Mucosa of stomach (tissue), 1 donor: Measurements from ENCODE around the gene STING1.
A peak's percentile ranks its signal among the peaks of the same experiment; 100 is the strongest.
"Not testable (repeated sequence)": the region's sequence is repeated elsewhere in the genome, so short reads cannot be mapped to it uniquely, and the experiment has no call there.

Source experiments
- H3K27me3 ChIP-seq: one replicate; pipeline ENCODE4 v1.7.0; 2013; ENCODE audit warnings: mild to moderate bottlenecking, low read length; ENCODE audit not compliant: control insufficient read depth, insufficient read depth
- H3K36me3 ChIP-seq: one replicate; pipeline ENCODE4 v1.7.0; 2013; ENCODE audit warnings: low read length; ENCODE audit not compliant: control insufficient read depth, insufficient read depth
- H3K4me1 ChIP-seq: one replicate; pipeline ENCODE4 v1.7.0; 2013; ENCODE audit warnings: mild to moderate bottlenecking, low read length; ENCODE audit not compliant: control insufficient read depth, insufficient read depth
- H3K4me3 ChIP-seq: one replicate; pipeline ENCODE4 v1.7.0; 2013; ENCODE audit warnings: low read length
- H3K9ac ChIP-seq: one replicate; pipeline ENCODE4 v1.7.0; 2013; ENCODE audit warnings: mild to moderate bottlenecking, low read length, moderate library complexity
- H3K9me3 ChIP-seq: one replicate; pipeline ENCODE4 v1.7.0; 2013; ENCODE audit warnings: mild to moderate bottlenecking, low read length, moderate library complexity; ENCODE audit not compliant: control insufficient read depth
- donor health status: Pancreatic carcinoma.

STING1 gene

DNA sequence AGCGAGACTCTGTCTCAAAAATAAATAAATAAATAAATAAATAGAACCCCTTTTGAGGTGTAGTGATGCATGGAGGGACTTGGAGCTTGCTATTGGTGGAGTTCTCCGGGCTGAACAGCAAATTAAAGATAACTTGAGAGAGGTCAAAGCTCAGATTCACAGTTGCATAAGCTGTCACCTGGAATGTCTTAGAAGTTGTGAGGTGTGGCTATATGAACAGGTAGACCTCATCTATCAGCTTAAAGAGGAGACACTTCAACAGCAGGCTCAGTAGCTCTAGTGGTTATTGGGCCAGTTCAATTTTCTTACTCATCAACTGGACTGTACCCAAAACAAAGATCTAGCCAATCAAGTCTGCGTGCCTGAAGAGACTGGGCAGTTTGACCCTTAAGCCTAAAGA, 11.7 kb upstream of the STING1 start:
- no peaks in the 10 kb centered on the region for H3K36me3 ChIP-seq
- no peak overlapping the region for H3K4me3 ChIP-seq
- H3K4me1 ChIP-seq = no peaks in the 10 kb centered on the region
- H3K27me3 ChIP-seq = no peaks in the 10 kb centered on the region
- no peaks in the 10 kb centered on the region for H3K9me3 ChIP-seq
- H3K9ac ChIP-seq = no peak overlapping the region

- Histone ChIP-seq H3K4me1 (no peaks in the 10 kb centered on the region), H3K27me3 (no peaks in the 10 kb centered on the region), H3K36me3 (no peaks in the 10 kb centered on the region), H3K9me3 (no peaks in the 10 kb centered on the region), H3K9ac (no peak overlapping the region), H3K4me3 (no peak overlapping the region)
Observed at GRCh38 chr5:139492700-139493192, 10.2 kb upstream of the STING1 start.

GRCh38 chr5:139488260-139488659, 5.7 kb upstream of the STING1 start:
- no peak overlapping the region for H3K4me3 ChIP-seq
- H3K36me3 ChIP-seq = no peaks in the 10 kb centered on the region
- no peaks in the 10 kb centered on the region for H3K27me3 ChIP-seq
- H3K9me3 ChIP-seq = no peaks in the 10 kb centered on the region
- H3K4me1 ChIP-seq = no peaks in the 10 kb centered on the region
- no peak overlapping the region for H3K9ac ChIP-seq

- Histone ChIP-seq H3K4me3 (no peak overlapping the region), H3K9me3 (no peaks in the 10 kb centered on the region), H3K36me3 (no peaks in the 10 kb centered on the region), H3K4me1 (peaks cover 17% of the 10 kb centered on the region), H3K9ac (no peak overlapping the region), H3K27me3 (no peaks in the 10 kb centered on the region)
Observed at GRCh38 chr5:139486201-139486600, 3.6 kb upstream of the STING1 start.

DNA sequence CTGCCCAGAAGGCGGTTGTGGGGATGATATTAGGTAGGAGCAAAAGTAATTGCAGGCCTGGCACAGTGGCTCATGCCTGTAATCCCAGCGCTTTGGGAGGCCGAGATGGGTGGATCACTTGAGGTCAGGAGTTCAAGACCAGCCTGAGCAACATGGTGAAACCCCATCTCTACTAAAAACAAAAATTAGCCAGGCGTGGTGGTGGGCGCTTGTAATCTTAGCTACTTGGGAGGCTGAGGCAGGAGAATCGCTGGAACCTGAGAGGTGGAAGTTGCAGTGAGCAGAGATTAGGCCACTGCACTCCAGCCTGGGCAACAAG, 291 bp upstream of the STING1 start:
- H3K36me3 ChIP-seq, H3K27me3 ChIP-seq, H3K9me3 ChIP-seq, H3K9ac ChIP-seq, H3K4me3 ChIP-seq: not testable (repeated sequence)
- H3K4me1 ChIP-seq = peaks cover 24% of the 10 kb centered on the region

GRCh38 chr5:139481580-139482049, 943 bp downstream of the STING1 start:
- Histone ChIP-seq H3K9ac (peak overlapping the region; percentile 52), H3K36me3 (no peaks in the 10 kb centered on the region), H3K4me3 (peak overlapping the region; percentile 2), H3K27me3 (no peaks in the 10 kb centered on the region), H3K9me3 (no peaks in the 10 kb centered on the region), H3K4me1 (peaks cover 24% of the 10 kb centered on the region)

DNA sequence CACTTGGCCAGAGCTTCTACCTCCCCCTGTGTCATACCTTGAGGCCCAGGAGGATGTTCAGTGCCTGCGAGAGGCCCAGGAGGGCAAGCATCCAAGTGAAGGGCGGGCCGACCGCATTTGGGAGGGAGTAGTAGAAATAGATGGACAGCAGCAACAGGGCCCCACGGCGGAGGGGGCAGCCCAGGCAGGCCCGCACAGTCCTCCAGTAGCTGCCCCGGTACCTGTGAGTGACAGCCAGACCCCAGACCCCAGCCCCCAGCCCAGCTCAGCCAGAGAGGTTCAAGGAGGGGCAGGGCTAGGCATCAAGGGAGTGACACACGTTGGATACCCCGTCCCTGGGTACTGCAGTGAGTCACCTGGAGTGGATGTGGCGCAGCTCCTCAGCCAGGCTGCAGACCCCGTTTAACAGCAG, 1.4 kb downstream of the STING1 start:
- H3K9ac ChIP-seq = peak overlapping the region; percentile 52

GRCh38 chr5:139479729-139480128, 2.8 kb downstream of the STING1 start:
- H3K27me3 ChIP-seq, H3K36me3 ChIP-seq, H3K9me3 ChIP-seq, H3K9ac ChIP-seq, H3K4me3 ChIP-seq: not testable (repeated sequence)
- peaks cover 24% of the 10 kb centered on the region for H3K4me1 ChIP-seq

More for the DNA sequence above, 1.4 kb downstream of the STING1 start:
- no peaks in the 10 kb centered on the region for H3K27me3 ChIP-seq
- H3K36me3 ChIP-seq = no peaks in the 10 kb centered on the region
- no peaks in the 10 kb centered on the region for H3K9me3 ChIP-seq
- peaks cover 24% of the 10 kb centered on the region for H3K4me1 ChIP-seq
- H3K4me3 ChIP-seq = no peak overlapping the region

- not testable (repeated sequence) for H3K27me3 ChIP-seq, H3K9me3 ChIP-seq, H3K9ac ChIP-seq, H3K36me3 ChIP-seq, H3K4me3 ChIP-seq
- H3K4me1 ChIP-seq = peaks cover 24% of the 10 kb centered on the region
Observed at GRCh38 chr5:139478657-139479423, 3.7 kb downstream of the STING1 start.

- H3K27me3 ChIP-seq = no peaks in the 10 kb centered on the region
- no peak overlapping the region for H3K9ac ChIP-seq
- H3K4me1 ChIP-seq = peaks cover 13% of the 10 kb centered on the region
- H3K9me3 ChIP-seq = no peaks in the 10 kb centered on the region
- no peaks in the 10 kb centered on the region for H3K36me3 ChIP-seq
- H3K4me3 ChIP-seq = no peak overlapping the region
Observed at GRCh38 chr5:139475865-139476617, 6.5 kb downstream of the STING1 start.

DNA sequence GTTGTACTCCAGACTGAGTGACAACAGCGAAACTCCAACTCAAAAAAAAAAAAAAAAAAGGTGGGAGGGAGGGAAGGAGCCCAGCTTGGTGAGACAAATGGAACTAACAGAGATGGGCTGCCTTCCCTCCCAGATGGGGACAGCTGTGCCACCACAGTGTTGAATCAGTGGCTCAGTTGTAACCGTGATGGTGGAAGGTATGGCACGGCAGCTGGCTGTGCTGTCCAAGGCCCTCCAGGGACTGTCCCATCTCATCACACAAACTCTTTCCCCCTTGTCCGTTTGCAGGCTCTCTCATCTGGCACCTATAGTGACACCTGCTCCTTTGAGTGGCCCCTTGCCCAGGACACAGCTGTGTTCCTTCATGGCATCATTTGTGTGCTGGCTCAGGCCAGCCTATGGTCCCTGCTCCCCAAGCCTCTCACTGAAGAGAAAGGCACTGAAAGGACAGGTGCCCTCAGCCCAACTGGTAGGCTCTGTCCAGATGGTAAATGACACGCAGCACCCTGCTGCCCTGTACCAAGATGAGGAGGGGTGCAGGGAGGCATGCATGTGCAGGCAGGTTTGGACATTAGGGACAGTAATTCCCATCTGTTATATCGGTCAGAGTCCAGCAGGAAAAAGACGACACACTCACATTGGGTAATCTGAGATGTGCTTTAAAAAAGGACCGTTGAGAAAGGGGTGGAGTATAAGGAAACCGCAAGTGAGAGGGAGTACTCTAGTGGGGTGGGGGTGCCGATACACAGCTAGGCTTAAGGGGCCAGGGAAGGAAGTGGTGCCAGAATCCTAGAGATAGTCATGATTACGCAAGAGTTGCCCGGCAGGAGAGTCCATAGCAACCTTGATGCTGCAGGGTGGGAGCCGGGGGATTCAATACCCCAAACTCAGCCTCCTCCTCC, 7.4 kb downstream of the STING1 start:
- no peaks in the 10 kb centered on the region for H3K9me3 ChIP-seq
- H3K4me1 ChIP-seq = peaks cover 13% of the 10 kb centered on the region
- no peaks in the 10 kb centered on the region for H3K36me3 ChIP-seq
- no peaks in the 10 kb centered on the region for H3K27me3 ChIP-seq
- H3K4me3 ChIP-seq = no peak overlapping the region
- no peak overlapping the region for H3K9ac ChIP-seq
